ENCODE data around the gene CTDNEP1.

The CTDNEP1 gene

DNA sequence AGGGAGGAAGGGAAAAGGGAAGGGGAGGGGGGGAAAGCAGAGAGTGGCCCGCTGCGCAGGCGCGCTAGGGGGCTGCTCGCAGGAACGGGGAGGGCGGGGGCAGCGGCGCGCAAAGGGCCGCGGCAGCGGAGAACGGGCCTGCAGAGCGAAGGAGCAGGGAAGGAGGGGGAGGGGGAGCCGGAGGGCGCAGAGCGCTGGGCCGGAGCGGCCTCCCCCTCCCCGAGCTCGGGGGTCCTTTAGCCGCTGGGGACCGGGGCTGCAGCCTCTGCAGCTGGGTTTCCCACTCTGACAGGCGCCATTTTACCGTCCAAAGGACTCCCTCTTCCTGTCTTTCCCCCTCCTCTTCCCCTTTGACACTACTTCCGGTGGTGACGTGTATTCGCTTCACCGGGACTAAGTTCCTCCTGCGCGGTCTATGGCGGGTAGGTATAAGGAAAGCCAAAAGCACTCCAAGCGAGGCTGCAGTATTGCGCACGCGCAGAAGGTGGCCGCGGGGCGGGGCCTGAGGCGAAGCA is at the start of gene CTDNEP1:
TSS of gene CTDNEP1 (minus strand) at position 74 of the 515 bp plus-strand sequence. CDS start 438 bp downstream, outside the sequence.
- peak; percentile 100 for DNase-seq (ENCODE audit: low spot score)

DNA sequence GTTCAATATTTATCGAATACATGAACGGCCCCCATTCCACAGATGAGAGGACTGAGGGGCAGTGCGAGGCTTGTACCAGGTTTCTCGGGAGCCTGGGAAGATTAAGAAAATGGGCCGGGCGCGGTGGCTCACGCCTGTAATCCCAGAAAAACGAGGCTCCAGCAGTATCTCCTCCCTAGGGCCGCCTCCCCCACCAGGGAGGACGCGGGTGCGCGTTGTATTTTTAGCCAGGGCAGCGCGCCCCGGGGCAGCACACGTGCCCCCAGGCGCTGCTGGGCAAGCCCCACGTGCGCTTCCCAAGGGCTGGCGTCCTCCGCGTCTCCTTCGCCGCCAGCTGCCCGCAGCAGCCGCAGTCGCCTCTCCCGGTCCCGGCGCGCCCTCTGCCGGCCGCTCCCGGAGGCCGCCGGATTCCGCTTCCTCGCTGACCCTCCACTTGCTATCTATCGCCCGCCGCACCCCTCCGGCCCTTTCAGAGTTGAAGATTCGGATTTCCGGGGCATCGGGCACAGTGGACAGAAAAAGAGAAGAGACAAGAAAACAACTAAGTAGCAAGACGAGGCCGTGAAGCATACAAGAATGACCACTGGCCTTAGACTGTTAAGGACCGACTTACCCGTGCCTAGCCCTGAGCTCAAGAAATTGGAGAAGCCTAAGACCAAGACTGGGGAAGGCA is 44.8 kb upstream of the CTDNEP1 start:
- peak; percentile 73 for DNase-seq (ENCODE audit: low spot score)

DNA sequence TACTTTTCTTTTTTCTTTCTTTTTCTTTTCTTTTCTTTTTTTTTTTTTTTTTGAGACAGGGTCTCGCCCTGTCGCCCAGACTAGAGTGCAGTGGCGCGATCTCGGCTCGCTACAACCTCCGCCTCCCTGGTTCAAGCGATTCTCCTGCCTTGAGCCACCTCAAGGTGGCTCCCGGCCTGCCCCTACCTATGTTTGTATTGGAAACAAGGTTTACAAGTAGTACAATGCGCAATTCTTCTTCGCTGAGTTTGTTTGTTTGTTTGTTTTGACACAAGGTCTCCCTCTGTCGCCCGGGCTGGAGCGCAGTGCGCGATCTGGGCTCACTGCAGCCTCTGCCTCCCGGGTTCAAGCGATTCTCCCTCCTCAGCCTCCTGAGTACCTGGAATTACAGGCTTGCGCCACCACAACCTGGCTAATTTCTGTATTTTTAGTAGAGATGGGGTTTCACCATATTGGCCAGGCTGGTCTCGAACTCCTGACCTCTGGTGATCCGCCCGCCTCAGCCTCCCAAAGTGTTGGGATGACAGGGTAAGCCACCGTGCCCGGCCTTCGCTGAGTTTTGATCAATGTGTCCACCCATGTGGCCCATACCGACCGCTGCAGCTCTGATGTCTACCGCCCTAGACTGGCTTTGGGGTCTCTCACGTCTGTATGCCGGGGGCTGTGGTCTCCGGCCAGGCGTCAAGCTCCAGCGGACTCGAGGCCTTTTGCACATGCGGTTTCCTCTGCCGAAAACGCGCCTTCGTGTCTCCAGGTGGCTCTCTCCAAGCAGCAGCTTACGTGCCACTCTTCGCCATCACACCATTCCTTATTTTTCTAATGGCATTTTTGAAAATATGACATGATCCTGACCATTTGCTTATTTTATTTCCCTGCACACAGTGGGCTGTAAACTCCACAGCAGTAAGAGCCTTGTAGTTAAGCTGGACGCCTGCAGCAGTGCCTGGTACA is 44.0 kb upstream of the CTDNEP1 start:
- peak; percentile 39 for DNase-seq (ENCODE audit: low spot score)

DNA sequence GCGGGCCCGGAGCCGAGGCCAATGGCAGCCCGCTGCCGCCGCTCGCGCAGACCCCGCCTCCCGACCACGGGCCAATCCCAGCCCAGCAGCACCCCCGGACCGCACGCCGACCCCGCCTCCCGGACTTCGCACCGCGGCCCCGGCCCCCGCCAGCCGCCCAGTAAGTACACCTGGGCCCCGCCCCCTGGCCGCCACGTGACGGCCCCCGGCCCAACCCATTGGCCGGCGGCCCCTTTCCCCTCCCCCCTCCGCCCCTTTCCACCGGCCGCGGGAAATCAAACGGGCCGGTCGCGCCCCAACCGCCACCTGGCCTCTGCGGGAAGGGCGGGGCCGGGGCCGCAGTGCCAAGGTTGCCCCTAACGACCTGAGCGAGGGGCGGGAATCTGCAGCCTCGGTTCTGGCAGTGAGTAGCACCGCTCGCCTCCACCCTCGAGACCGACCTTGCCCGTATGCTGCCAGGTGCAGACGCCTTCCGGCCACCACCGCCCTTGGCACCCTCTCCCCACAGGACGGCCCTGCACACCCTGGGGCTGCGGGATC is 43.1 kb upstream of the CTDNEP1 start, which contains the start of gene YBX2:
TSS of gene YBX2 (minus strand) at position 26 of the 540 bp plus-strand sequence. CDS start 139 bp downstream, outside the sequence.
- DNase-seq (ENCODE audit: low spot score) = peak; percentile 71

DNA sequence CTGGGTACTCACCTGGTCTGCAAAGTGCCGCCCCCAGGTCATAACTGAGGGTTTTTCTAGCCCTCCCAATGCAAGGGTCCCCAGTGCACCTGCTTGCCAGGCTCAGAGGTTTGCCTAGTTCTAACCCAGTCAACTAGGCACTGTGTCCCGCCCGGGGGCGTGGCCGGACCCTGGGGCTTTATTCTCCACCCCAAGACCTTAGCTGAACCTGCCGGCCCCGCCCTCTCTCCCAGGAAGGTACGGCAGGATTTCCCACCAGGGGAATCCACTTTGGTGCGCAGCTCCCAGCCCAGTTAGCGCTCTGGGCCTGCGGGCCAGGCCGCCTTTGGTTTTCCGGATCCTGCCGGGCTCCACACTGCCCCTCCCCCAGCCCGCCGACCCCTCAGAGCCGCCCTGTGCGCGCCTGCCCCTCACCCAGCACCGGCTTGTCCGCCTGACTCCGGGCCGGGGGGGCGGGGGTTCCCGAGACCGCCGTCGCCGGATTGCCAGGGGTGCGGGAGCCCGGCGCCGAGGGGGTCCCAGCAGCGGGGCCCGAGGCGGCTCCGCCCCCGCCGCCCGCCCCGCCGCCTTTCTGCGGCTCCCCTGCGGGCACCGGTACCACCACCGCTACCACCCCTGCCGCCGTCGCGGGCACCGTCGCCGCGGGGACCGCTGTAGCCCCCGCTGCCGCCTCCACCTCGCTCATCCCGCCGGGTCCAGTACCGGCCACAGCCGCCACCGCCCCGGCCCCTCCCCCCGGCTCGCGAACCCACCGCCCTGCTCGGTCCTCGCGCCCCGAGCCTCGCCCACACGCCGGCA is 42.5 kb upstream of the CTDNEP1 start:
- DNase-seq (ENCODE audit: low spot score) = no peak

GRCh38 chr17:7293159-7293558 is 41.6 kb upstream of the CTDNEP1 start:
- no peak for DNase-seq (ENCODE audit: low spot score)

DNA sequence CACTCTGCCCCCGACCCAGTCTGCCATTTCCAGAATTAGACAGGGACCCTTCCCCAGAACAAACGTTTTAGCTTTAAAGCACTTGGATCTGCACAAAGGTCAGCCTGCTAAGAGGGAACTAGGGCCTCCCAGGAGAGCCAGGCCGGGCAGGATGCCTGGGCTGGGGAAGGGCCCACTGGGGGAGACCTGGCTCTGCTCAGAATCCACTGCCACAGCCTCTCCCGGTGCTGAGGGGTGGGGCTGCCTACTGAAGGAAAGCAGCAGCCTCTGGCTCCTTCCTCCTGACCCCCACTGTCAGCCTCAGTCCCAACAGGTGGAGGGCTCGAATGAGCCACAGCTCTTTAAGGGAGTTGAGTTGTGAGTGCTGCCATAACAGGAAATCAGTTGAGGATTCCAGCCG is 41.2 kb upstream of the CTDNEP1 start:
- DNase-seq (ENCODE audit: low spot score) = no peak

GRCh38 chr17:7292194-7292593 is 40.7 kb upstream of the CTDNEP1 start:
- DNase-seq (ENCODE audit: low spot score) = no peak

GRCh38 chr17:7290685-7291084 is 39.2 kb upstream of the CTDNEP1 start:
- no peak for DNase-seq (ENCODE audit: low spot score)

DNA sequence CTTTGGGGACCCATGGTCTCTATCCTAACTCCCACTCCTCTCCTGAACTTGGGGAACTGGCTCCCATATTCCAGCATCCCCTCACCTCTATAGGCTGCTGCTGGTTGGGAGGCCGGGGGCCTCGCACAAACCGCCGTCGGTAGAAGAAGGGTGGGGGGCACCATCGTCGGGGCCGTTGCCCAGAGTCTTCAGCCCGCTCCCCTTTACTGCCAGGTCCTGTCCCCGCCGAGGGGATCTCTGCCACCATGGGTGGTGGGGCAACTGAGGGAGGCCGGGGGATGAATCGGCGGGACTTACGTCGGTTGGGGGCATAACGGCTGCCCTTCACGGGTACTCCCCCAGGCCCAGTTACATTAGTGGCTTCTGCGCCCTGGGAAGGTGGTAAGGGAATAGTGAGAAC is 38.6 kb upstream of the CTDNEP1 start:
- no peak for DNase-seq (ENCODE audit: low spot score)

- DNase-seq (ENCODE audit: low spot score) = no peak
Measured at GRCh38 chr17:7289256-7290032, 37.9 kb upstream of the CTDNEP1 start.

- no peak for DNase-seq (ENCODE audit: low spot score)
Measured at GRCh38 chr17:7285679-7286078, 34.1 kb upstream of the CTDNEP1 start.

DNA sequence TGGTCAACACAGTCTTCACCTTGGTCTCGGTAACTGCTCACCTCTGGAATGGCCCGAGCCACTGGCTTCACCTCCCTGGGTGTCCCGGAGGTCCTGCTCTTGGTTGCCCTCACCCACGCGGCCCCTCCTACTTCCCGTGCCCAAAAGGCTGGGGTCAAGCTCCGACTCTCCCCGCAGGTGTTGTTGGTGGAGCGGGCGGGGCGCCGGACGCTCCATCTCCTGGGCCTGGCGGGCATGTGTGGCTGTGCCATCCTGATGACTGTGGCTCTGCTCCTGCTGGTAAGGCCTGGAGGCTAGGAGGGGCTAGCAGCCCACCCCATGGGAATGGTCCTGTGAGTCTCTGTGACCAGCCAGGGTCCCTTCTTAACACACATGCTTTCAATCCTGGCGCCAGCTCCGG is 33.4 kb upstream of the CTDNEP1 start:
- no peak for DNase-seq (ENCODE audit: low spot score)

DNA sequence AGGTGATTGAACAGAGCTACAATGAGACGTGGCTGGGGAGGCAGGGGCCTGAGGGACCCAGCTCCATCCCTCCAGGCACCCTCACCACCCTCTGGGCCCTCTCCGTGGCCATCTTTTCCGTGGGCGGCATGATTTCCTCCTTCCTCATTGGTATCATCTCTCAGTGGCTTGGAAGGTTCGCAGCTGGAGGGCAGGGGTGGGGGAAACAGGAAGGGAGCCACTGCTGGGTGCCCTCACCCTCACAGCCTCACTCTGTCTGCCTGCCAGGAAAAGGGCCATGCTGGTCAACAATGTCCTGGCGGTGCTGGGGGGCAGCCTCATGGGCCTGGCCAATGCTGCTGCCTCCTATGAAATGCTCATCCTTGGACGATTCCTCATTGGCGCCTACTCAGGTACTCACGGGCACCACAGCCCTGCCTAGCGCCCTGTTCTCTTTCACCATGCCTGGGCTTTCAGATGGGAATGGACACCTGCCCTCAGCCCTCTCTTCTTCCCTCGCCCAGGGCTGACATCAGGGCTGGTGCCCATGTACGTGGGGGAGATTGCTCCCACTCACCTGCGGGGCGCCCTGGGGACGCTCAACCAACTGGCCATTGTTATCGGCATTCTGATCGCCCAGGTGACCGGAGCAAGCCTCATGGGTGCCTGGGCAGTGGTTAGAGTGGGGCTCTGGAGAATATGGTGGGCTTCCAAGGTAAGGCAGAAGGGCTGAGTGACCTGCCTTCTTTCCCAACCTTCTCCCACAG is 32.1 kb upstream of the CTDNEP1 start:
- no peak for DNase-seq (ENCODE audit: low spot score)

DNA sequence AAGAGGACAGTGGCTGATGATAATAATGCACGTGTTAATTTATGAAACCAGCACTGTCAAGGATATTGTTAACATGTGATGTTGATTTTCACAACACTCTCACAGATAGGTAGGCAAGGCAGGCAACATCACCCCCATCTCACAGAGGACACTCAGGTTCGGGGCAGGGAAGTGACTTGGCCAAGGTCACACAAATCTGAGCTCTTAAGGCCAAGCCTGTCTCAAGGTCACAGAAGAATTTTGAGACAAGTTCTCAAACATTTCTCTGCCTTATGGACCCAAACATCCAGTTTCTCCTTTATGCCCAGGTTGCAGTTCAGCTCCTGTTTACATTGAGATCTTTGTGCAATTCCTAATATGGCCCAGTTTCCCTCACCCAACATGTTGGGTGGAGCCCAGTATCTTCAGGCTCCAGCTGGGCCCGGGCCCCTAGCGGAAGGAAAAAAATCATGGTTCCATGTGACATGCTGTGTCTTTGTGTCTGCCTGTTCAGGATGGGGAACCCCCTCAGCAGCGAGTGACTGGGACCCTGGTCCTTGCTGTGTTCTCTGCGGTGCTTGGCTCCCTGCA is 31.3 kb upstream of the CTDNEP1 start:
- no peak for DNase-seq (ENCODE audit: low spot score)

- no peak for DNase-seq (ENCODE audit: low spot score)
Measured at GRCh38 chr17:7281953-7282751, 30.6 kb upstream of the CTDNEP1 start.

- peak; percentile 90 for DNase-seq (ENCODE audit: low spot score)
Measured at GRCh38 chr17:7281074-7281952, 29.8 kb upstream of the CTDNEP1 start, which contains the start of gene SLC2A4. Gene SLC2A4, plus strand, starts transcription at chr17:7281718. Its CDS starts 217 bp downstream, at chr17:7281935.
